GM21619 (cell line): ENCODE data around the gene AQP1.

Experiments
- ATAC-seq: cut with Tn5 transposase; IDR thresholded peaks from one replicate; pipeline ENCODE4 v1.9.1; 2021; ENCODE audit not compliant: unreplicated experiment

AQP1 gene

GRCh38 chr7:30918676-30919075 is 7.0 kb downstream of the AQP1 start:
- no peak for ATAC-seq

- ATAC-seq, result no peak
These were observed 8.4 kb downstream of the AQP1 start for GRCh38 chr7:30920021-30920583.

DNA sequence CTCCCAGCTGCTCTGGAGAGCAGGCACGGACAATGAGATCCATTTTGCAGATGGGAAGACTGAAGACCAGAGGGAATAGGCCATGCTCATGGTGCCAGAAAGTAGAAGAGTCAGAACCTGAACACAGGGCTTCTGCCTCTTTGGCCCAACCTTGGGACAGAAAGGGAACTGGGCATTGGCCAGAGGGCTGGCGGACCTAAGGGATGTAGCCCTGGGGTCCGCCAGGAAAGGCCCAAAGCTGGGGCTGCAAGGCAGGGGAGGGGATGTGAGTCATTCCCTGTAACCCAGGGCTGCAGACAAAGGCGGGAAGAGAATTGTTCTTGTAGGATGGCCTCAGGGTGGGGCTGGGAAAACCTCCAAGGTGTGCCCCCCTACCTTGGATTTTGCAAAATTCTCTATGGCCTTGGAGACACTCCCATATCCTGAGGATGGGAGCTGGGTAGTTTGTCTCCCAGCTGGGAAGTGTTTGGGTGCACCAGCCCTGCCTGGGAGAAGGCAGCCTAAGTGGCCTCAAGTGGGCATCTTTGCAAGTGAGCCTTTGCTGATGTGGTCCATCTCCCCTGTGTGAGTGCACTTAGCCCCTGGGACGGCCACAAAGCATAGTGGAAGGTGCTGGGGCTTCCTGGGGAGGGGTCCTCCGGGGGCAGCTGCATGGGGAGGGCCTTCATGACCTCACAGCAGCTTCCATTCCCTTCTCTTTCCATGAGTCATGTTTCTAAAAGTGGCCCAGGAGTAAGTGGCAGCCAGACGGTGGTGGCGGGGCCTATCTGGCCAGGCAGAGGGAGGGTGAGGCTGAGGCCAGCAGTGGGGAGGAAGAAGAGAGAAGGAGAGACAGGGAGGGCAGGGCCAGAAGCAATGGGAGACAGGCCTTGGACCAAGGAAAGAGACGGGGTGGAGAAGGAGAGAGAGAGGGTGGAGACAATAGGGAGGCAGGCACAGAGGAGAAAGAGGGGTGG is 9.2 kb downstream of the AQP1 start:
- no peak for ATAC-seq

GRCh38 chr7:30921540-30922401 is 10.1 kb downstream of the AQP1 start:
- ATAC-seq, result no peak

DNA sequence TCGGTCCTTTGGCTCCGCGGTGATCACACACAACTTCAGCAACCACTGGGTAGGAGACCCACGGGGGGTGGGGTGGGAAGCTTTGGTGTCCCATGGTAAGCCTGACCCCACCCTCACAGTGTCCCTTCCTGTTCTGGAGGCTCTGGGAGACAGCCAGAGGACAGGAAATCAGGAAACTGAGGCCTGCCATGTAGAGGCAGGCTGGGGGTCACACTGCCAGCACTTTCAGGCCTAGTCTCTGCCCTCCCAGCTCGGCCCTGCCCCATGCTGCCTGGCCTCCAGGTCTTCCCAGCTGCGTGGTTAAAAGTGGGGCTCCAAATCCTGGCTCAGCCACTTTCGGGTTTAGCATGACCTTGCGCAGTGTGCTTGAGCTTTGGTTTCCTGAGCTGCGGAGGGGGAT is 10.9 kb downstream of the AQP1 start:
- ATAC-seq, result no peak

DNA sequence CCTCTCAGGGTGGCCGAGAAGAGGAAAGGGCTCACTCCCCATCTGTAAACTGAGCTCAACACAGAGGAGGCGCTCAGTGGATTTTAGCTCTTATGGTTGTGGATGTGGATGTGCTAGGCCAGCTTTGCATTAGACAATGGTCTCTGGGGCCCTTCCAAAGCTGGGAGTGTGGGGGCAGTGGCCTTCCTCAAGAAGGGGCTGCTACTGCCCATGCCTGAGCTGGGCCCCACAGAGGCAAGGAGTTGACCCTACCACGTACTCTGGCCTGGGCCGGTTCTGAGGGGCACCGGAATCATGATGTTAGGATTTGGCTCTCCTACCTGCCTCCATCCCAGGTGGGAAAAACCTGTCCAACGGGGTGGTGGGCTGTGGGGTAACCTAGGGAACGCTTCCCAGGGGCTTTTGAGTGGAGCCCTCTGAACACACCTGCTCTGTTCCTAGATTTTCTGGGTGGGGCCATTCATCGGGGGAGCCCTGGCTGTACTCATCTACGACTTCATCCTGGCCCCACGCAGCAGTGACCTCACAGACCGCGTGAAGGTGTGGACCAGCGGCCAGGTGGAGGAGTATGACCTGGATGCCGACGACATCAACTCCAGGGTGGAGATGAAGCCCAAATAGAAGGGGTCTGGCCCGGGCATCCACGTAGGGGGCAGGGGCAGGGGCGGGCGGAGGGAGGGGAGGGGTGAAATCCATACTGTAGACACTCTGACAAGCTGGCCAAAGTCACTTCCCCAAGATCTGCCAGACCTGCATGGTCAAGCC is 11.5 kb downstream of the AQP1 start:
- no peak for ATAC-seq

DNA sequence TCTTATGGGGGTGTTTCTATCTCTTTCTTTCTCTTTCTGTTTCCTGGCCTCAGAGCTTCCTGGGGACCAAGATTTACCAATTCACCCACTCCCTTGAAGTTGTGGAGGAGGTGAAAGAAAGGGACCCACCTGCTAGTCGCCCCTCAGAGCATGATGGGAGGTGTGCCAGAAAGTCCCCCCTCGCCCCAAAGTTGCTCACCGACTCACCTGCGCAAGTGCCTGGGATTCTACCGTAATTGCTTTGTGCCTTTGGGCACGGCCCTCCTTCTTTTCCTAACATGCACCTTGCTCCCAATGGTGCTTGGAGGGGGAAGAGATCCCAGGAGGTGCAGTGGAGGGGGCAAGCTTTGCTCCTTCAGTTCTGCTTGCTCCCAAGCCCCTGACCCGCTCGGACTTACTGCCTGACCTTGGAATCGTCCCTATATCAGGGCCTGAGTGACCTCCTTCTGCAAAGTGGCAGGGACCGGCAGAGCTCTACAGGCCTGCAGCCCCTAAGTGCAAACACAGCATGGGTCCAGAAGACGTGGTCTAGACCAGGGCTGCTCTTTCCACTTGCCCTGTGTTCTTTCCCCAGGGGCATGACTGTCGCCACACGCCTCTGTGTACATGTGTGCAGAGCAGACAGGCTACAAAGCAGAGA is 12.2 kb downstream of the AQP1 start:
- ATAC-seq, result no peak

DNA sequence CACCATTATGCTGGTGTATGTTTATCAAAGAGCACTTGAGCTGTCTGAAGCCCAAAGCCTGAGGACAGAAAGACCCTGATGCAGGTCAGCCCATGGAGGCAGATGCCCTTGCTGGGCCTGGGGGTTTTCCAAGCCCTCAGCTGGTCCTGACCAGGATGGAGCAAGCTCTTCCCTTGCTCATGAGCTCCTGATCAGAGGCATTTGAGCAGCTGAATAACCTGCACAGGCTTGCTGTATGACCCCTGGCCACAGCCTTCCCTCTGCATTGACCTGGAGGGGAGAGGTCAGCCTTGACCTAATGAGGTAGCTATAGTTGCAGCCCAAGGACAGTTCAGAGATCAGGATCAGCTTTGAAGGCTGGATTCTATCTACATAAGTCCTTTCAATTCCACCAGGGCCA is 13.0 kb downstream of the AQP1 start:
- ATAC-seq, result no peak

DNA sequence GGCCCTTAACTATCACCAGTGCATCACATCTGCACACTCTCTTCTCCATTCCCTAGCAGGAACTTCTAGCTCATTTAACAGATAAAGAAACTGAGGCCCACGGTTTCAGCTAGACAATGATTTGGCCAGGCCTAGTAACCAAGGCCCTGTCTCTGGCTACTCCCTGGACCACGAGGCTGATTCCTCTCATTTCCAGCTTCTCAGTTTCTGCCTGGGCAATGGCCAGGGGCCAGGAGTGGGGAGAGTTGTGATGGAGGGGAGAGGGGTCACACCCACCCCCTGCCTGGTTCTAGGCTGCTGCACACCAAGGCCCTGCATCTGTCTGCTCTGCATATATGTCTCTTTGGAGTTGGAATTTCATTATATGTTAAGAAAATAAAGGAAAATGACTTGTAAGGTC is 13.5 kb downstream of the AQP1 start:
- no peak for ATAC-seq

DNA sequence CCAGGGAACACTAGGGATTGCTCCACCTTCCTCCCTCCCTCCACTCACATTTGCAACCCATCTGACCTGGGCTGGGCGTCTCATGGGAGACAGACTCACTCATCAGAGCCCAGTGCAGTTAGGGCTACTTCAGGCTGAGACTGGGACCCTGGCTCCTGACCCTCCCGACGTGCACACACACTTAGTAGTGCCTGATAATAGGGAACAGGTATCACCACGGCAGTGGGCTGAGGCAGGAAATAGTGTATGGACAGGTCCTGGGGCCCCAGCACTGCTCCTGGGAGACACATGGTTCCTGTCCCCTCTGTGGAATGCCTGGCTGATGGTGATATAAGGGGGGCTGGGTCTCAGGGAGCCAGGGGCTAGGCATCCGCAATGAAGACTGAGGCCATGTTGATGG is 14.3 kb downstream of the AQP1 start:
- ATAC-seq, result no peak

DNA sequence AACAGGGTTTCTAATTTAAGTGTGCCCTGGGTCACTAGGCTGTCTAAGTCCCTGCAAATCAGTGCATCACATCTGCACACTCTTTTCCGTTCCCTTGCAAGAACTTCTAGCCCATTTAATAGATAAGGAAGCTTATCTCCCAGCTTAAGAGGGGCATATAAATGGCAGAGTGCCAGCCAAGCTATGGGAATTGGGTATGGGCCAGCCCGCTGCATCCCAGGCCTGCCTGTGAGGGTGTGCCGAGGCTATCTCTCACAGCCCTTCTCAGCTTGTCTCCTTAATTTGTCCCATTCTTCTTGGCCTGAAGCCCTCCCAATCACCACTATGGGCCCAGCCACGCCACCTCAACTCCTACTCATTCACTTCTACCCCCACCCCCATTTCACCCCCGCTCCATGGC is 14.7 kb downstream of the AQP1 start:
- ATAC-seq, result no peak

GRCh38 chr7:30927040-30927439 is 15.4 kb downstream of the AQP1 start:
- no peak for ATAC-seq

DNA sequence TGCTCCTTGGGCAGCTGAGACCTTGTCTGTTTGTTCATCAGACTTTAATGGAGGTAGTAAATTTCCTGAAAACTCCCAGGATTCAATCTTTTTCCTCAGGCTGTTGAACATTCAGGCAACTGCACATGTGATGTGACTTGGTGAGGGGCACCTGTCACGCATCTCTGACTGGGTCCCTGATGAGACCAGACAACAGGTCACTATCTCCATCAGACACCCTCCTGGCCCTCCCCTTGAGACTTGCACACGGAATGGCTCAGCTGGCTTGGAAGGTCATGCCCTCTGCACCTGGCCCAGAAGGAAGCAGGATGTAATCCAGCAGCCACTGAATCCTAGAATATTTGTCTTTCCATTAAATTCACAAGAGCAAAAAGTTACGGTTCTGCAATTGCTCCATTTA is 15.9 kb downstream of the AQP1 start:
- ATAC-seq, result no peak

DNA sequence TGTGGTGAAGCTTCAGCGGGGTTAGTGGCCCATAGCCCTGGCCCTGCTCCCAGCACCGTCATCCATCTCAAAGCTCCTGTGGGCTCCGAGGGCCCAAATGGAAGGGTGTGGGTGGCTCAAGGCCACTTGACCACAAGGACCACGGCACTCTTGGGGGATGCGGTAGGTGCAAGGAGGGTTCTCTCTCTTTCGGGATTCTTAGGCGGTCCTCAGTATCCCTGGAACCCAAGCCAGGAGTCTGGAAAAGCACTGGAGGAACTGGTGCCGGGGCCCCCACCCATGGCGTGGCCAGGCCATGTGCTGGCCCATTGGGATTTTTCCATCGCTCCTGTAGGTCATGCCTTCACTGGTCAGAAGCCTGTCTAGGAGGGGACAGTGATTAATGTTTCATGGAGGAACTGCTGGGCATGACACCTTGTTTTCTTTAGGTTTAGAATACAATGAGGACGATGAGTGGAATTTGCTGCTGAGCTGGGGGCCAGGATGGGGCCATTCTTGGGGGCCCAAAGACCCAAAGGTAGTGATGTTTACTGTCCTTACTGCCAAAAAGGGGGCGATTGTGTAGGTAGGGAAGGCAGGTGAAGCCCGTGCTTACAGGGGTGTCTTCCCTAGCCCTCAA is 16.7 kb downstream of the AQP1 start:
- ATAC-seq, result no peak

DNA sequence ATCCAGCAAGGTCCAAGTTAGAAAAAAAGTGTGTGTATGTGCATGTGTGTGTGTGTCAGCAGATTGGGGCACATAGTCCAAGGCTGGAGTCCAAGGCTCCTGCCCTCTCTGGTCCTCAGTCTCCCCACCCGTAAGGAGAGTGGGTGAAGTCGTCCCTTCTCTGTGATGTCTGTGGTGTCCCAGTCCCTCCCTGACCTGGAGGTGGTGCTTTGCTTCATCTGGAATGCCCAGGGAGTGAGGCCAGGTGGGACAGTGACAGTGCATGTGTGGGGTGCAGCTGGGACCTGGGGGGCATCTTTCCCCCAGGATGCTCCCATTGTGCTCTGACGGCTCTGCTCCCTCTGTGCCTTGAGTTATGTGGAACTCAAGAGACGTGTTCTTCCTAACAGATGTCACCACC is 18.0 kb downstream of the AQP1 start:
- ATAC-seq, result no peak

DNA sequence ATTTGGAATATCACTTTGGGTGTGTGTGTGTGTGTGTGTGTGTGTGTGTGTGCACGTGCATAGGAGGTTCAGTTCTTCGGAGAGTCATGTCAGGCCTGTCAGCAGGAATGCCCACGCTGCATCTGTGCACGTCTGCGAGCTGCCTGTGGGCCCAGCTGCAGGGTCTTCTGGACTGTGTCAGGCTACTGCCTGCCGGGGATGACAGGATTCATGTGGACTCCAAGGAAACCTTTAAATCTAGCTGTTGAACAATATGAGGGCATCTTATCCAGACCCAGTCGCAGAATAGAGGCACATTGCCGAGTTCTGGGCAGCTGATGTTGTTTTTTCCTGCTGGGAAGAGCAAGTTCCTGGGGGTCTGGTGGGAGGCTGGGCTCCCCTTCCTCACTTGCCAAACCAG is 19.0 kb downstream of the AQP1 start:
- no peak for ATAC-seq

DNA sequence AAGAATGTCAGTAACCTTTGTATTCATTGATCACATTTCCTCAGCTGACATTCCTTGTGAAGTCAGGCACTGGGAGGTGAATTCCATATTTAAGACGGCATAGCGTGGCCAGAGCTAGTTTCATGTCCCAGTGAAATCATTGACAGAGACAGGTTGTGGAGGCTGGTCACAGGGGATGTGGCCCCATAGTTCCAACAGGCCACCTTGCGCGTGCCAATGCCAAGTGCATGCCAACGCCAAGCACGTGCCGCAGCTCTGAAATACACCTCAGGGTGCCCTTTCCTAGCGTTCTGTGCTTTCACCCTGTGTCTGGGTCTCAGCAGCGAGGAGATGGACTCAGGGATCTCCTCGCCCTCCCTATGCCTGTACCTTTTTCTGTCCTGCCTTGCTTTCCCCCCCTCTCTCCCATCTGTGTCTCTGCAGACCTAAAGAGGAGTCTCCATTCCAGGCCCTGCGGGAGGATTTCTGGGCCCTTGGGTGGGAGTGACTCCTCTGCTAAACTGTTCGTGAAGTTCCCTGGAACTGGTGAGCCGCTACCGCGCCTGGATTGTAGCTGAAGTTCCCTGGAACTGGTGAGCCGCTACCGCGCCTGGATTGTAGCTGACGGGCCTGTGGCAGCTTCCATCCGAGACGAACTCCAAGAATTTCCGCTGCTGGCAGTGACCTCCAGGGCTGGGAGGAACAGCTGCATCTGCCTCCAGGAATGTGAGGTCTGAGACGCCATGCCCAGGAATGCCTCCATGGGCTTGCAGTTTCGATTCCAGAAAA is 19.7 kb downstream of the AQP1 start:
- no peak for ATAC-seq

- ATAC-seq, result no peak
These were observed 20.4 kb downstream of the AQP1 start for GRCh38 chr7:30931929-30932540.

GRCh38 chr7:30932562-30932961 is 20.9 kb downstream of the AQP1 start:
- ATAC-seq, result no peak
